Ascending aorta (tissue), 2 donors: Measurements from ENCODE around the gene ZNF492. TPM values are rescaled to one million over a fixed set of nuclear protein-coding genes. Genes with fewer than 3 reads are reported as not detected.

Experiments used
- DNase-seq, 2 donors: peaks; one replicate each; pipeline ENCODE4 v3.0.0-alpha.2; 2019; ENCODE audit warnings: low spot score in 2 of 2
- H3K27ac ChIP-seq, 2 donors: fragments of 200-600 bp; sonication (generic); one replicate each; pipeline ENCODE4 v1.5.1; 2016 to 2017; ENCODE audit warnings: mild to moderate bottlenecking in 1 of 2
- H3K27me3 ChIP-seq: fragments of 200-600 bp; sonication (generic); one replicate; pipeline ENCODE4 v1.5.1; 2017
- H3K36me3 ChIP-seq, 2 donors: fragments of 200-600 bp; sonication (generic); one replicate each; pipeline ENCODE4 v1.5.1; 2016
- H3K4me1 ChIP-seq, 2 donors: fragments of 200-600 bp; sonication (generic); one replicate each; pipeline ENCODE4 v1.5.1; 2016 to 2017; ENCODE audit warnings: mild to moderate bottlenecking in 1 of 2
- H3K4me3 ChIP-seq, 2 donors: fragments of 200-600 bp; sonication (generic); one replicate each; pipeline ENCODE4 v1.5.1; 2016 to 2017; ENCODE audit warnings: mild to moderate bottlenecking in 1 of 2
- H3K9me3 ChIP-seq, 2 donors: fragments of 200-600 bp; sonication (generic); one replicate each; pipeline ENCODE4 v1.5.1; 2016
- CTCF ChIP-seq, 3 experiments: fragments of 200-600 bp in 2 of 3; fragments of 450-650 bp in 1 of 3; sonication (generic) in 2 of 3; IDR thresholded peaks; one replicate each; pipeline ENCODE4 v1.5.1; 2016 to 2019; ENCODE audit warnings: antibody characterized with exemption in 3 of 3, mild to moderate bottlenecking in 1 of 3, moderate library complexity in 1 of 3
- intact Hi-C: fragments of 100-400 bp; cut with DNase I; formaldehyde crosslinking; loops from one replicate; pipeline ENCODE4 v1.15.1; 2023
- total RNA-seq: library from RNA; depleted of rRNA; stranded (reverse); fragments of >200 nt; gene quantifications from one replicate; pipeline ENCODE4 v1.1.0, GENCODE V29; 2016

Gene ZNF492
- total RNA-seq, 1 donor from 2014 or later = 1.6 TPM

- H3K9me3 ChIP-seq = no peaks in the 10 kb centered on the region
- DNase-seq = peak in 1 of 2 donors; percentile 45
- intact Hi-C loops = no loop called here
- H3K27ac ChIP-seq = no peak overlapping the region
- no peaks in the 10 kb centered on the region for H3K4me1 ChIP-seq
- H3K36me3 ChIP-seq = no peaks in the 10 kb centered on the region
- TF ChIP-seq CTCF (IDR thresholded peaks at IDR 0.05) = no peak
- no peaks in the 10 kb centered on the region for H3K27me3 ChIP-seq
- no peak overlapping the region for H3K4me3 ChIP-seq
Measured at GRCh38 chr19:22606954-22607652, 27.0 kb upstream of the ZNF492 start.

- DNase-seq = peak in 1 of 2 donors; percentile 31
- Histone ChIP-seq H3K4me1 (no peaks in the 10 kb centered on the region), H3K9me3 (no peaks in the 10 kb centered on the region), H3K4me3 (no peak overlapping the region), H3K27me3 (no peaks in the 10 kb centered on the region), H3K36me3 (no peaks in the 10 kb centered on the region), H3K27ac (no peak overlapping the region)
- intact Hi-C loops = no loop called here
- TF ChIP-seq CTCF (IDR thresholded peaks at IDR 0.05) = no peak
Measured at GRCh38 chr19:22607653-22608430, 26.3 kb upstream of the ZNF492 start.

- intact Hi-C loops = no loop called here
- DNase-seq = peak in 1 of 2 donors; percentile 48
- no peak overlapping the region for H3K27ac ChIP-seq
Measured at GRCh38 chr19:22608441-22608840, 25.7 kb upstream of the ZNF492 start.

GRCh38 chr19:22609630-22610029 lies 24.5 kb upstream of the ZNF492 start:
- Histone ChIP-seq H3K36me3 (no peaks in the 10 kb centered on the region), H3K4me1 (no peaks in the 10 kb centered on the region), H3K27ac (no peak overlapping the region), H3K4me3 (no peak overlapping the region), H3K27me3 (no peaks in the 10 kb centered on the region), H3K9me3 (no peaks in the 10 kb centered on the region)
- intact Hi-C loops = no loop called here
- TF ChIP-seq CTCF (IDR thresholded peaks at IDR 0.05) = no peak
- DNase-seq = peak in 1 of 2 donors; percentile 35

More at GRCh38 chr19:22608441-22608840, 25.7 kb upstream of the ZNF492 start:
- H3K9me3 ChIP-seq = no peaks in the 10 kb centered on the region
- H3K27me3 ChIP-seq = no peaks in the 10 kb centered on the region
- no peaks in the 10 kb centered on the region for H3K36me3 ChIP-seq
- H3K4me1 ChIP-seq = no peaks in the 10 kb centered on the region
- no peak overlapping the region for H3K4me3 ChIP-seq
- no peak for TF ChIP-seq CTCF (IDR thresholded peaks at IDR 0.05)

- Histone ChIP-seq H3K4me1 (no peaks in the 10 kb centered on the region), H3K36me3 (no peaks in the 10 kb centered on the region), H3K27ac (no peak overlapping the region), H3K9me3 (no peaks in the 10 kb centered on the region), H3K4me3 (no peak overlapping the region), H3K27me3 (no peaks in the 10 kb centered on the region)
- peak in 1 of 2 donors; percentile 39 for DNase-seq
- intact Hi-C loops = no loop called here
- TF ChIP-seq CTCF (IDR thresholded peaks at IDR 0.05) = no peak
Measured at GRCh38 chr19:22610121-22610520, 24.0 kb upstream of the ZNF492 start.
